GM19025 (cell line): ENCODE results near the gene LDLRAD4.

Source experiments
- ATAC-seq: cut with Tn5 transposase; IDR thresholded peaks from one replicate; pipeline ENCODE4 v1.9.1; 2021; ENCODE audit warnings: mild to moderate bottlenecking, low read depth, moderate library complexity; ENCODE audit not compliant: unreplicated experiment

The LDLRAD4 gene

DNA sequence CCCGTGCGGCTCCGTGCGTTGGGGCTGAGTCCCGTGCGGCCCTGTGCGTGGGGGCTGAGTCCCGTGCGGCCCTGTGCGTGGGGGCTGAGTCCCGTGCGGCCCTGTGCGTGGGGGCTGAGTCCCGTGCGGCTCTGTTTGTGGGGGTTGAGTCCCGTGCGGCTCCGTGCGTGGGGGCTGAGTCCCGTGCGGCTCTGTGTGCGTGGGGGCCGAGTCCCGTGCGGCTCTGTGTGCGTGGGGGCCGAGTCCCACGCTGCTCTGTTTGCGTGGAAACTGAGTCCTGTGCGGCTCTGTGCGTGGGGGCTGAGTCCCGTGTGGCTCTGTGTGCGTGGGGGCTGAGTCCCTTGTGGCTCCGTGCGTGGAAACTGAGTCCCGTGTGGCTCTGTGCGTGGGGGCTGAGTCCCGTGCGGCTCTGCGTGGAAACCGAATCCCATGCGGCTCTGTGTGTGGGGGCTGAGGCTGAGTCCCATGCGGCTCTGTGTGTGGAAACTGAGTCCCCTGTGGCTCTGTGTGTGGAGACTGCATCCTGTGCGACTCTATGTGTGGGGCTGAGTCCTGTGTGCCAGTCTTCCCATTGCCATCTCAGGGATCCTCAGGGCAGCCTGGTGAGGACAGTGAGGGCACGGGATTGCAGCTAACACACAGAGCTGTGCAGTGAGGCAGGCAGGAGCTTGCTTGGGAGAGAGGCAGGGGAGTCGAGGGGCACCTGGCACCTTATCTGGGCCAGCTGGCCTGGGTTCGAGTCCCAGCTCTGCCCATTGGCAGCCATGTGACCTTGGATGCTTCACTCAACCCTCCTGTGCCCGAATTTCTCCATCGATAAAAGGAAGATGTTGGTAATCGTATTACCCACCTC lies 44.5 kb downstream of the LDLRAD4 start:
- ATAC-seq, result no peak

GRCh38 chr18:13264091-13265007 lies 45.8 kb downstream of the LDLRAD4 start:
- ATAC-seq, result no peak

GRCh38 chr18:13265008-13265910 lies 46.7 kb downstream of the LDLRAD4 start:
- no peak for ATAC-seq

DNA sequence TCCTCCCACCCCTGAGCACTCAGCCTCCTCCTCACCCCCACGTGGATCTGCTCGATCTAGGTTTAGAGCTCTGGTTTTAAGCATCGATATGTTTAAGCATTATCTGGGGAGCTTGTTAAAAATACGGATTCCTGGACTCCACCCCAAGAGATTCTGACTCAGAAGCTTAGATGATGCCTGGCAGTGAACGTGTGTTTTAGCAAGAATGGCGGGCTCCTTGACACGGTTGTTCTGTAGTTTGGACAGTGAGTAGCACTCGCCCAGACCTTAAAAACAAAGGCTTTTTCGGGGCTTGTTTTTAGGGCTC lies 47.3 kb downstream of the LDLRAD4 start:
- ATAC-seq, result no peak

DNA sequence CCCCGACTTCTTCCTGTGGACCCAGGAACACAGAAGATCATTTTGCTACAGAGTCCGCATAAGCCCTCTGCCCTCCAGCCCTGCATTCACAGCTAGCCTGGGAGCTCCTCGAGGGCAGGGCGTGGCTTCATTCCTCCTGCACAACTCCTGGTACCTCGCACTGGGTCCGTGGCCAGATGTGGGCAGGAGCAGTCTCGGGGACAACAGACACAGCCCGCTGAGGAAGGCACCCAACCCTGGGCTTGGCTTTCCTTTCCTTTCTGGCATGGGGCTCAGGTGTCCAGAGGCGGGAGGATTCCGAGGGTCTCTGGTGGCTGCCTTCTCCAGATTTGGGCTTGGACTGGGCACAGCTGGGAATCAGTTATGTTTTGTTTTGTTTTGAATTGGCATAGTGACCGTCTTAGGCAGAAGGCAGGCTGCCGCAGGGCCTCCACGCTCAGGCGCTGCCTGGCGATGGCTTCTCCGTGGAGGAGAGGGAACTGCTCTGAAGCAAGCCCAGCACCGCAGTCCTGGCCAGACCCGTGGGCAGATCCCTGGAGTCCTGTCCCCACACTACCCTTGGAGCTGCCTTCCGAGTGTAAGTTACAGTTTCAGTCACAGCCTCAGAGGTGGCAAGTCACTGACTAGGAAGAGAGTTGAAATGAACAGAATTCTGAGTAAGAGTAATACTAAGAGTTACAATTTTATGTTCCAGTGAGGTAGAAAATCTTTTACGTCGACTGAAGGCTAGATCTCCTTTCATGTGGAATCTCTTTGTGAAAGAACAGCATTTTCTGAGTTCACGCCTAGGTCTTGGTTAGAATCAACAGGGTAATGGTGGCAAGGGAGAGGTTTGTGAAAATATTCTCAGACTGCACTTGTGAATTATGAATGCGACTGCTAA lies 47.9 kb downstream of the LDLRAD4 start:
- ATAC-seq, result no peak

- no peak for ATAC-seq
Observed at GRCh38 chr18:13267431-13267873, 48.9 kb downstream of the LDLRAD4 start.

- ATAC-seq, result no peak
Observed at GRCh38 chr18:13268158-13269012, 49.8 kb downstream of the LDLRAD4 start.

- no peak for ATAC-seq
Observed at GRCh38 chr18:13269013-13269280, 50.4 kb downstream of the LDLRAD4 start.

DNA sequence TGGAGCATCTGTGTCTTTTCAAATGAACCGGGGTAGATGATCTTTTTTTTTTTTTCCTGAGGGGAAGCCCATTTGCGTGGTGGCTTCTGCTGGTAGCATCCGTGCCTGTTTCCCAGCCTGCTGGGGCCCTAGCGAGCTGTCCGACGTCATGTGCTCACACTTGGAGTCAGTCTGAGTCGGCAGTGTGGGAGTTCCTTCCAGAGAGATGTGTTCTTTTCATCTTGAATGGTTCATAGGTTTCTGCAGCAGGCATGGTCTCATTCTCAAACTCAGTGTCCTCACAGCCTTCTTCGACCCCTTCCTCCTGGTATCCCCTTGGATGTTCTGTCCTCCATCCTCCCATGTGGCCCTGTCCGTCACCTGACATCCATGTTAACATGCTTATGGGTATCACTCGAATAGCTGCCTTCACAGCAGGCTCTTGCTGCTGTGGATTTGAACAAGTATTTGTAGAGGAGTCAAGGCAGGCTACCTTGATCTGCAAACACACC lies 51.0 kb downstream of the LDLRAD4 start:
- no peak for ATAC-seq

- no peak for ATAC-seq
Observed at GRCh38 chr18:13270279-13270855, 51.8 kb downstream of the LDLRAD4 start.

- no peak for ATAC-seq
Observed at GRCh38 chr18:13271302-13271911, 52.8 kb downstream of the LDLRAD4 start.

DNA sequence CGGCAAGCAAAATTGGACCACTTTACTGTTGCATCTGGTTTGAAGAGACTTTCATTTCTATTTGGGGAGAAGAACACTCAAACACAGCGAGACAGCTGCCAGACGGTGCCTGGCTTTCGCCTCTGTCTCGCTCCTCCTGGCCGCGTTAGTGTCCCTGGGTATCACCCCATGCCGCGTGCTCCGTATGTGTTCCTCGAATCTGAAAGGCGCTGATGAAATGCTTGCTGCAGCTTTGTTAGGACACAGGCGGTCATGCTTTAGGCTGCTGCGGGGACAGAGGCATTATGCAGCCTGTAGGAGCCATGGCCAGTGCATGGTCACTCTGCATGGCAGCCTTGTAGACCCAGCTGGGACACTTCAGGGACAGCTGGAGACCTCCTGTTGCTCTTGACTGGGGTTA lies 53.9 kb downstream of the LDLRAD4 start:
- no peak for ATAC-seq

DNA sequence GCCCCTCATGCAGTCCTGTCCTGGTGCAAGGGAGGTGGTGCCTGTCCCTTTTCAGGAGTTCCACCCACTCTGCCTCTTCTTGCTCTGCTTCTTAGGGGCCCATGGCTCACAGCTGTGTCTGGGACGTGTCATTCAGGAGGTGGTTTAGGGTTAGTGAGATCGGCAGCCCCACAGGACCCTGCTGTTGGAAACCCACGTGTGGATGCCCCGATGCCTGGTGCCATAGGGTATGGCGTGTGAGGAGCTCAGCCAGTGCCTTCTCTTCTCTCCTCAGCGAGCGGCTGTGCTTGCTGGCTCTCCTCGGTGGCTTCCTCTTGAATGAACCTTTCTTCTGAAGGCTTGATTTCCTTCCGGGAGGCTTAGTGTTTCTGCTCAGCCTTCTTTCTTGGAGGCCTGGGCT lies 55.2 kb downstream of the LDLRAD4 start:
- ATAC-seq, result no peak

GRCh38 chr18:13275075-13275474 lies 56.5 kb downstream of the LDLRAD4 start:
- ATAC-seq, result no peak

DNA sequence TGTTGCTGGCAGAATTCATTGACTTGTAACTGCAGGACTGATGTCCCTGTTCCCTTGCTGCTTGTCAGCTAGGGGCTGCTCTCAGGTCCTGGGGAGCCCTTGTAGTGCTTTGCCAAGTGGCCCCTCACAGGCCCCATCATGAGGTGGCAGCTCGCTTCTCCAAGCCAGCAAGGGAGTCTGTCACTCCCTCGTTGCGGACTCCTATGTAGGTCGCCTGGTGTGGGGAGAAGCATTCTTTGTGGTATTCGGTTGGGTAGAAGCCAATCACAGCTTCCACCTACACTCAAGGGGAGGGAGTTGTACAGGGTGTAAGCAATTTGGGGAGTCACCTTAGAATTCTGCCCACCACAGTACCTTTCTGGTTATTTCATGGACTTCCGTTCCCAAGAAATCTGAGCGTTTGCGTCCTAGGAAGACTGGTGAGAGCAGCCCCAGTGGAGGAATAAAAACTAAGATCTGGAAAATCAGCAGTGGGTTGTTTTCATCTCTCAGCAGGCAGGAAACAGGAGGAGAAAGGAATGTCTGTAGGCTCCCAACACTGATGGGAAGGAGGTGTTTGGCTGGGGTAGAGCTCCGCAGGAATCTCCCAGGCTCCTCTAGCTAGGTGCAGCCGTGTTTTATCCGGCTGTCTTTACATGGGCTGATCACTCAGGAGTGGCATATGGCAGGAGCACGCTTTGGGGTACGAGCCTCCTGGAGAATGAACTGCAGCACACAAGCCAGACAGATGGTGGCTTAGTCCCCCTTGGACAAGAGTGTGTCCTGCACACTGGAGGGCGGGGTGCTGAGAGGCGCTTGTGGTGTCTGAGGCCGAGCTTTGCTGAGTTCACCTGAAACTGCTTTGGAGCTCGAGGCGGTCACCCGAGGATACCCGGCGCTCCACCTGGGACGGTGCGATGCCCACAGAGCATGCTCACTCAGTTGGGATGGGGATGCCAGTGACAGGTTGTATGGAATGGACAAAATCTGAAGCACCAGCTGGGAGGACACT lies 58.3 kb downstream of the LDLRAD4 start:
- ATAC-seq, result no peak

DNA sequence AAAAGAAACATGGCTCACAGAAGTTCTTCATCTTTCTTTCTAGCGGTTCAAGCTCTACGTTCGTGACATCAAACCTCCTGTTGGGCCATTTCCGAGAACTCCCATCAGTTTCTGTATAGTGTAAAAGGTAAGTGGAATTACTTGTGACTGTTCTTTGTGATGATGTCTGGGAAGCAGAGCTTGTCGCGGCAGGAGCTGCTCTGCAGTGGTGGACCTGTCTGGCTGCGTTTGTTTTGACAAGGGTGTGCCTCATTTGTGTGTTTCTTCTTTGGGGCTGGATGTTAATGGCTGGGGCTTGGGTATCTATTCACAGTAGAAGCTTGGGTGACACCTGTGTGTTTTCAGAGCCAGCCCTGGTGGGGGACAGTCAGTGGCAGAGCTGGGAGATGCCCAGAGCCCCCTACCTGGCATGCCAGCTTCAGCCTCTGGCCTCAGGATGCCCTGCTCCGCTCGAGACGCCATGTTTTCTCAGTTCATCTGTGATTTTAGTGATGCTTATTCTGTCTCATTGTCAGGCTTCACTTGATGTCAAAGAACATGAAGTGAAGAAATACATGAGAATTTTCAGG lies 59.6 kb downstream of the LDLRAD4 start:
- no peak for ATAC-seq
